IMR-90 (cell line): ENCODE data around the gene RPL18. TPM values are rescaled to one million over a fixed set of nuclear protein-coding genes. Genes with fewer than 3 reads are reported as not detected.

Source experiments
- ATAC-seq: fragments of 200-7000 bp; cut with Tn5 transposase; 2 replicates; pipeline ENCODE4 v1.9.1; 2020; ENCODE audit warnings: low read depth, mild to moderate bottlenecking, moderate library complexity
- BruUV-seq: library from RNA; stranded (reverse); fragments of 400-500 nt; replicated peaks from 2 replicates; lab custom pipeline; 2021; lab: Mats Ljungman, UMichigan
- CTCF ChIA-PET: fragments of 300-600 bp; formaldehyde crosslinking; extraction: SDS; loops from one replicate; lab custom pipeline; 2021; ENCODE audit warnings: antibody characterized with exemption; lab: Yijun Ruan, JAX
- POLR2A ChIA-PET: fragments of 300-600 bp; sonication (Branson Sonifier 250); formaldehyde crosslinking; loops from one replicate; lab custom pipeline; 2022; ENCODE audit warnings: antibody characterized with exemption; ENCODE audit not compliant: unreplicated experiment; lab: Charles Lee
- DNase-seq: peaks from one replicate; pipeline ENCODE4 v3.0.0; 2013
- H2AFZ ChIP-seq: replicated peaks from 2 replicates; pipeline ENCODE3; 2013; ENCODE audit warnings: low read length, mild to moderate bottlenecking; ENCODE audit not compliant: poor library complexity
- H2AK5ac ChIP-seq: 2 replicates; pipeline ENCODE4 v1.6.1; 2013; ENCODE audit warnings: low read depth, low read length, inconsistent platforms
- H2AK9ac ChIP-seq: replicated peaks from 2 replicates; pipeline ENCODE3; 2013; ENCODE audit warnings: mild to moderate bottlenecking, low read depth, low read length, moderate library complexity; ENCODE audit not compliant: poor library complexity
- H2BK120ac ChIP-seq: 2 replicates; pipeline ENCODE4 v1.6.1; 2013; ENCODE audit warnings: low read depth, low read length, inconsistent platforms
- H2BK15ac ChIP-seq: 3 replicates; pipeline ENCODE4 v1.6.1; 2013; ENCODE audit warnings: low read depth, low read length, inconsistent platforms
- H2BK20ac ChIP-seq: 2 replicates; pipeline ENCODE4 v1.6.1; 2013; ENCODE audit warnings: low read depth, mild to moderate bottlenecking, inconsistent platforms, low read length, moderate library complexity
- H2BK5ac ChIP-seq: 2 replicates; pipeline ENCODE4 v1.6.1; 2013; ENCODE audit warnings: mild to moderate bottlenecking, low read depth, low read length, inconsistent platforms; ENCODE audit not compliant: poor library complexity, severe bottlenecking
- H3K14ac ChIP-seq: replicated peaks from 2 replicates; pipeline ENCODE4 v1.6.1; 2013; ENCODE audit warnings: low read depth, low read length, inconsistent platforms
- H3K18ac ChIP-seq: 2 replicates; pipeline ENCODE4 v1.6.1; 2013; ENCODE audit warnings: low read depth, low read length, control low read depth
- H3K23ac ChIP-seq: 2 replicates; pipeline ENCODE4 v1.6.1; 2013; ENCODE audit warnings: low read depth, low read length, inconsistent platforms
- H3K27ac ChIP-seq: 2 replicates; pipeline ENCODE4 v1.5.1; 2013; ENCODE audit warnings: mild to moderate bottlenecking, control low read depth, low read length; ENCODE audit not compliant: insufficient read depth
- H3K27me3 ChIP-seq: 2 replicates; pipeline ENCODE4 v1.6.1; 2013; ENCODE audit warnings: low read length; ENCODE audit not compliant: control insufficient read depth, insufficient read depth
- H3K36me3 ChIP-seq: 2 replicates; pipeline ENCODE4 v1.6.1; 2013; ENCODE audit warnings: low read length, mixed read lengths; ENCODE audit not compliant: control insufficient read depth, insufficient read depth
- H3K4ac ChIP-seq: 2 replicates; pipeline ENCODE4 v1.6.1; 2013; ENCODE audit warnings: low read depth, low read length, inconsistent platforms
- H3K4me1 ChIP-seq: 2 replicates; pipeline ENCODE4 v1.6.1; 2013; ENCODE audit warnings: low read length, mixed read lengths; ENCODE audit not compliant: control insufficient read depth, insufficient read depth
- H3K4me2 ChIP-seq: 2 replicates; pipeline ENCODE4 v1.6.1; 2013; ENCODE audit warnings: low read depth, mild to moderate bottlenecking, control low read depth, low read length, moderate library complexity
- H3K4me3 ChIP-seq: 2 replicates; pipeline ENCODE4 v1.5.1; 2013; ENCODE audit warnings: low read depth, mild to moderate bottlenecking, control low read depth, low read length, moderate library complexity; ENCODE audit not compliant: insufficient read depth
- H3K56ac ChIP-seq: 2 replicates; pipeline ENCODE4 v1.6.1; 2013; ENCODE audit warnings: low read length, inconsistent platforms; ENCODE audit not compliant: insufficient read depth; ENCODE audit errors: extremely low read depth
- H3K79me1 ChIP-seq, 2 experiments: 2 replicates each; pipeline ENCODE4 v1.6.1; 2013; ENCODE audit warnings: low read length in 2 of 2, inconsistent platforms in 1 of 2, low read depth in 1 of 2
- H3K9ac ChIP-seq: 2 replicates; pipeline ENCODE4 v1.6.1; 2013; ENCODE audit warnings: low read depth, low read length, control low read depth
- H3K9me1 ChIP-seq: 2 replicates; pipeline ENCODE4 v1.6.1; 2013; ENCODE audit warnings: low read length, inconsistent platforms; ENCODE audit not compliant: insufficient read depth
- H3K9me3 ChIP-seq: 2 replicates; pipeline ENCODE4 v1.6.1; 2013; ENCODE audit warnings: low read length; ENCODE audit not compliant: control insufficient read depth, insufficient read depth
- H4K20me1 ChIP-seq: 2 replicates; pipeline ENCODE4 v1.6.1; 2013; ENCODE audit warnings: low read length, inconsistent platforms; ENCODE audit not compliant: insufficient read depth
- H4K5ac ChIP-seq: 2 replicates; pipeline ENCODE4 v1.6.1; 2013; ENCODE audit warnings: mild to moderate bottlenecking, low read depth, low read length, control low read depth
- H4K8ac ChIP-seq, 2 experiments: 2 replicates each; pipeline ENCODE4 v1.6.1; 2013; ENCODE audit warnings: low read depth in 2 of 2, low read length in 2 of 2, control low read depth in 1 of 2, inconsistent platforms in 1 of 2
- H4K91ac ChIP-seq: 2 replicates; pipeline ENCODE4 v1.6.1; 2013; ENCODE audit warnings: low read depth, low read length, inconsistent platforms; ENCODE audit not compliant: insufficient read depth
- BHLHE40 ChIP-seq: fragments of 150-350 bp; IDR thresholded peaks from 2 replicates; pipeline ENCODE4 v1.6.1; 2016; ENCODE audit warnings: mild to moderate bottlenecking, low read depth, low read length
- ELK1 ChIP-seq: fragments of 150-350 bp; IDR thresholded peaks from 2 replicates; pipeline ENCODE4 v1.6.1; 2016; ENCODE audit warnings: low read depth, mild to moderate bottlenecking, low read length, moderate library complexity, borderline replicate concordance
- MAFK ChIP-seq: IDR thresholded peaks from 2 replicates; pipeline ENCODE4 v1.6.1; 2012; ENCODE audit warnings: low read depth, low read length, improper control_type of control experiment
- MAZ ChIP-seq: IDR thresholded peaks from 2 replicates; pipeline ENCODE4 v1.6.1; 2012; ENCODE audit warnings: low read depth, mild to moderate bottlenecking, low read length, improper control_type of control experiment, moderate library complexity, borderline replicate concordance
- MXI1 ChIP-seq: IDR thresholded peaks from 2 replicates; pipeline ENCODE4 v1.6.1; 2012; ENCODE audit warnings: low read depth, mild to moderate bottlenecking, low read length, moderate library complexity, borderline replicate concordance
- NFE2L2 ChIP-seq: fragments of 150-350 bp; IDR thresholded peaks from 2 replicates; pipeline ENCODE4 v1.6.1; 2016; ENCODE audit warnings: low read depth, mild to moderate bottlenecking, low read length
- POLR2A ChIP-seq: IDR thresholded peaks from 2 replicates; pipeline ENCODE4 v1.6.1; 2012; ENCODE audit warnings: mild to moderate bottlenecking, low read depth, low read length
- RAD21 ChIP-seq: IDR thresholded peaks from 2 replicates; pipeline ENCODE4 v1.6.1; 2012; ENCODE audit warnings: low read length, improper control_type of control experiment
- RCOR1 ChIP-seq: IDR thresholded peaks from 2 replicates; pipeline ENCODE4 v1.6.1; 2012; ENCODE audit warnings: mild to moderate bottlenecking, low read length, improper control_type of control experiment; ENCODE audit not compliant: insufficient replicate concordance
- RFX5 ChIP-seq: IDR thresholded peaks from 2 replicates; pipeline ENCODE4 v1.8.0; 2012; ENCODE audit warnings: low read depth, mild to moderate bottlenecking, low read length, moderate library complexity
- USF2 ChIP-seq: fragments of 150-350 bp; IDR thresholded peaks from 2 replicates; pipeline ENCODE4 v1.6.1; 2017; ENCODE audit warnings: mild to moderate bottlenecking, antibody characterized with exemption, low read length, low read depth
- WGBS, 2 experiments: methylation state at CpG; one replicate each; pipeline versions ENCODE4 v1.1.5 to v1.1.7; 2013; ENCODE audit warnings: missing lambda C conversion rate in 2 of 2; ENCODE audit not compliant: insufficient read length in 1 of 2; ENCODE audit errors: extremely low coverage in 2 of 2; 5-methylcytosine and 5-hydroxymethylcytosine counted together
- dilution Hi-C: fragments of 300-500 bp; cut with HindIII; formaldehyde crosslinking; loops from one replicate; pipeline ENCODE4 v1.14.3; 2018; ENCODE audit warnings: low sequenced_read_pairs; ENCODE audit not compliant: unreplicated experiment
- in situ Hi-C: fragments of 300-500 bp; cut with MboI; formaldehyde crosslinking; loops from 3 replicates; pipeline ENCODE4 v1.14.3; 2019; ENCODE audit warnings: low sequenced_read_pairs, inconsistent platforms, mixed read lengths
- intact Hi-C: fragments of 100-400 bp; cut with micrococcal nuclease; formaldehyde crosslinking; loops from 2 replicates; pipeline ENCODE4 v1.10.0; 2022
- polyA plus RNA-seq, 3 experiments: library from polyadenylated mRNA; depleted of rRNA; stranded (reverse); fragments of >200 nt; gene quantifications; 2 replicates each; pipeline ENCODE4 v1.2.3, GENCODE V29; 2012; ENCODE audit warnings: low replicate concordance in 1 of 3
- total RNA-seq: library from RNA; depleted of rRNA; stranded (reverse); fragments of >200 nt; gene quantifications from 2 replicates; pipeline ENCODE4 v1.2.3, GENCODE V29; 2012

Gene RPL18
- total and polyA plus RNA-seq, 2 of the 4 experiments (the other 2 are of a cell fraction): 1,909 to 2,254 TPM

- peak overlapping the region; percentile 95 for H4K5ac ChIP-seq
- peaks cover 41% of the 10 kb centered on the region for H3K4me1 ChIP-seq
- H3K27me3 ChIP-seq: no peaks in the 10 kb centered on the region
- intact Hi-C loops: no loop called here
- peak overlapping the region; percentile 97 for H2BK120ac ChIP-seq
- H3K4me3 ChIP-seq: no peak overlapping the region
- no peak overlapping the region for H3K9ac ChIP-seq
- H3K36me3 ChIP-seq: no peaks in the 10 kb centered on the region; the same call in 1 of the 2 replicates
- peak overlapping the region; percentile 92 for H3K18ac ChIP-seq
- no peak overlapping the region for H3K56ac ChIP-seq
- peak overlapping the region; percentile 92 to 99; a peak in 3 of 4 replicates for H4K8ac ChIP-seq
- no peak for TF ChIP-seq ELK1
- TF ChIP-seq USF2: no peak
- no peak for TF ChIP-seq BHLHE40
- TF ChIP-seq POLR2A: no peak
- no peak for TF ChIP-seq RCOR1
- TF ChIP-seq NFE2L2: no peak
- no peak for TF ChIP-seq MAFK
- no peak for TF ChIP-seq RFX5
- no peak for TF ChIP-seq MAZ
- no peak for TF ChIP-seq MXI1
- TF ChIP-seq RAD21: no peak
- peak overlapping the region; percentile 83; the same call in 1 of the 2 replicates for H3K27ac ChIP-seq
- H2AFZ ChIP-seq: no peak overlapping the region
- H4K91ac ChIP-seq: peak overlapping the region; percentile 95; the same call in 1 of the 2 replicates
- H2AK9ac ChIP-seq: peak overlapping the region; percentile 88
- H2BK20ac ChIP-seq: peak overlapping the region; percentile 99
- peaks cover 4% of the 10 kb centered on the region; the same call in 1 of the 2 replicates for H4K20me1 ChIP-seq
- DNase-seq: no peak
- POLR2A ChIA-PET: interaction anchor here (0.7 kb wide), 1 partner anchor 16 kb away, joined by 3 read pairs; no protein-coding TSS in a partner anchor
- H2AK5ac ChIP-seq: peak overlapping the region; percentile 98
- dilution Hi-C loops: no loop called here
- no TSS peak for BruUV-seq
- peak overlapping the region; percentile 91 for H2BK5ac ChIP-seq
- ATAC-seq: no peak
- peak overlapping the region; percentile 96; the same call in 2 of the 3 replicates for H2BK15ac ChIP-seq
- 50% methylated on average over 2 of the region's 22 CpGs; no CpG with 5 or more reads in 1 of the 2 experiments for WGBS, 2 experiments
- H3K9me3 ChIP-seq: no peaks in the 10 kb centered on the region
- no peak overlapping the region; the same call in 1 of the 2 replicates for H3K14ac ChIP-seq
- peaks cover 0 to 15% of the 10 kb centered on the region in 2 experiments; a peak in 3 of 4 replicates for H3K79me1 ChIP-seq
- H3K23ac ChIP-seq: peak overlapping the region; percentile 61; the same call in 1 of the 2 replicates
- CTCF ChIA-PET: no interaction called here
- peak overlapping the region; percentile 67; the same call in 1 of the 2 replicates for H3K4me2 ChIP-seq
- peak overlapping the region; percentile 96 for H3K4ac ChIP-seq
- in situ Hi-C loops: no loop called here
- peaks cover 25% of the 10 kb centered on the region for H3K9me1 ChIP-seq
Observed at GRCh38 chr19:48633148-48634035, 14.4 kb upstream of the RPL18 start.
